Hepatocyte (in vitro differentiated cells): ENCODE measurements around the gene MRPL42. TPM values are rescaled to one million over a fixed set of nuclear protein-coding genes. Genes with fewer than 3 reads are reported as not detected.
A peak's percentile ranks its signal among the peaks of the same experiment; 100 is the strongest.

Experiments
- DNase-seq: peaks from one replicate; pipeline ENCODE4 v3.0.0-alpha.2; 2016; ENCODE audit warnings: low spot score
- H2AFZ ChIP-seq: fragments of 200-600 bp; sonication (generic); 2 replicates; pipeline ENCODE4 v1.6.0; 2016; ENCODE audit warnings: antibody characterized with exemption, mild to moderate bottlenecking
- H3K27ac ChIP-seq: fragments of 200-600 bp; sonication (generic); 2 replicates; pipeline ENCODE4 v1.5.1; 2016; ENCODE audit warnings: mild to moderate bottlenecking
- H3K27me3 ChIP-seq: fragments of 200-600 bp; sonication (generic); 2 replicates; pipeline ENCODE4 v1.6.1; 2016
- H3K36me3 ChIP-seq: fragments of 200-600 bp; sonication (generic); replicated peaks from 2 replicates; pipeline ENCODE4 v1.5.1; 2016; ENCODE audit warnings: low read depth; ENCODE audit not compliant: insufficient read depth
- H3K4me1 ChIP-seq: fragments of 200-600 bp; sonication (generic); 2 replicates; pipeline ENCODE4 v1.5.1; 2016; ENCODE audit warnings: mild to moderate bottlenecking, moderate library complexity; ENCODE audit not compliant: insufficient read depth
- H3K4me2 ChIP-seq: fragments of 200-600 bp; sonication (generic); 2 replicates; pipeline ENCODE4 v1.6.0; 2016
- H3K4me3 ChIP-seq: fragments of 200-600 bp; sonication (generic); 2 replicates; pipeline ENCODE4 v1.5.1; 2016; ENCODE audit warnings: mild to moderate bottlenecking
- H3K79me2 ChIP-seq: fragments of 200-600 bp; sonication (generic); 2 replicates; pipeline ENCODE4 v1.6.0; 2017; ENCODE audit warnings: mild to moderate bottlenecking
- H3K9me2 ChIP-seq: fragments of 200-600 bp; sonication (generic); replicated peaks from 2 replicates; pipeline ENCODE4 v1.6.0; 2017; ENCODE audit warnings: mild to moderate bottlenecking; ENCODE audit not compliant: insufficient read depth
- H3K9me3 ChIP-seq: fragments of 200-600 bp; sonication (generic); 2 replicates; pipeline ENCODE4 v1.5.1; 2016; ENCODE audit warnings: low read depth, mild to moderate bottlenecking
- H4K20me1 ChIP-seq: fragments of 200-600 bp; sonication (generic); 2 replicates; pipeline ENCODE4 v1.6.0; 2016; ENCODE audit warnings: mild to moderate bottlenecking; ENCODE audit not compliant: insufficient read depth, poor library complexity, severe bottlenecking
- EZH2 ChIP-seq: fragments of 200-600 bp; sonication (generic); IDR thresholded peaks from 2 replicates; pipeline ENCODE4 v1.6.1; 2016; ENCODE audit warnings: antibody characterized with exemption, mild to moderate bottlenecking, borderline replicate concordance
- EZH2phosphoT487 ChIP-seq: fragments of 200-600 bp; sonication (generic); IDR thresholded peaks from one replicate; pipeline ENCODE4 v1.6.1; 2018; ENCODE audit warnings: antibody characterized with exemption, mild to moderate bottlenecking, low read depth, moderate library complexity; ENCODE audit not compliant: unreplicated experiment, severe bottlenecking
- WGBS: methylation state at CpG from one replicate; pipeline ENCODE4 v1.1.6; 2016; ENCODE audit warnings: low lambda C conversion rate; ENCODE audit errors: missing lambda C conversion rate; 5-methylcytosine and 5-hydroxymethylcytosine counted together
- polyA plus RNA-seq: library from polyadenylated mRNA; unstranded; fragments of >200 nt; fragmentation: Nextera tagmentation; extraction: Ambion mirVana; gene quantifications from 2 replicates; pipeline ENCODE4 v1.2.1, GENCODE V29; 2016
- total RNA-seq: library from RNA; depleted of rRNA; stranded (reverse); fragments of >200 nt; gene quantifications from 2 replicates; pipeline ENCODE4 v1.2.3, GENCODE V29; 2014
- TF ChIP-seq, protein P1 (sequence below): fragments of 200-600 bp; sonication (generic); IDR thresholded peaks from 2 replicates; pipeline ENCODE4 v1.5.1; 2016; ENCODE audit warnings: antibody characterized with exemption, mild to moderate bottlenecking; ENCODE audit not compliant: poor library complexity

The MRPL42 gene
- total RNA-seq (111 and 112 TPM in 2 replicates), polyA plus RNA-seq (63.3 and 74.9 TPM in 2 replicates)

DNA sequence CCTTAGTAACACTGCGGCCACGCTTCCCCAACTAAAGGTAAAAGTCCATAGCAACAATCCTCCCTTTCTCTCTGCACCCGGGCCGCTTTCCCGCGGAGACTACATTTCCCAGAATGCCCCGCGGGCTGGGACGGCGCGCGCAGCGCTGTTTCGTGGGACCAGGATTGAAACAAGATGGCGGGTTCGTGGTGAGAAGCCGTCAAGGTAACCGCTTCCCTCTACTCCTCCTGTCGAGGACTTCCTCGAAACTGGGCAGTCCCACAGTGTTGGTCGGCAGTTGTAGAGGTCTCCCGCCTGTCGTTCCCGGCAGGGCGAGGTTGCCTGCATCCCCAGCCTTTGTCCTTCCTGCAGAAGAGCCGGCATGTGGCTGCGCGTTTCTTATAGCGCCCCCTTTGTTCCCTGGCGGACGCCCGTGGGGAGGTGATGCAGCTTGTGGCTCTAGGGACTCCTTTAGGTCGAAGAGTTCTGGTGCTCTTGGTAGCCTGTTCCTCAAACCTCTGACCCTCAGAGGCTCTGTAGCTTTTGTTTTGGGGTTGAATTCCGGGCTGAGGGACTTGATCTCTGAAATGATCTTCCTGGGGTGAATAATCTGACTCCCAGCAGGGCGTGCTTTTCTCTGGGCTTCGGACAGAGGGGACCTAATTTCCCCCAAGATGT is at the start of gene MRPL42:
Gene MRPL42, plus strand, starts transcription at position 164 of the 657 bp plus-strand sequence. CDS start 1,772 bp downstream, outside the sequence.
- WGBS = under 1% methylated on average over 32 of the region's 36 CpGs

DNA sequence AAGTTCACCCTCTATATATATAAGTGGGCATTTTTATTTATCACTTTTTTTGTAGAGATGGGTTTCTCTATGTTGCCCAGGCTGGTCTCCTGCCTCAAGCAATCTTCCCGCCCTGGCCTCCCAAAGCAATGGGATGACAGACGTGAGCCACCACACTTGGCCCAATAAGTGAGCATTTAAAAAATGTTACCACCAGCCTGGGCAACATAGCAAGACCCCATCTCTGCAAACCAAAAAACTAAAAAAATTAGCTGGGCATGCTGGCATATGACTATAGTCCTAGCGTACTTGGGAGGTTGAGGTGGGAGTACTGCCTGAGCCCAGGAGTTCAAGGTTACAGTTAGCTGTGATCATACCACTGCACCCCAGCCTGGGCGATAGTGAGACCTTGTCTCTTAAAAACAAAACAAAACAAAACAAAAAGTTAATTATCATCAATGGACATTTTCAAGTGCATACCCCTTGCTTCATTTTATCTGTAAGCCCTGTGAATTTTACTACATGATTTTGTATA is 49.3 kb upstream of the MRPL42 start:
- Histone ChIP-seq H3K27me3 (no peaks in the 10 kb centered on the region), H3K9me3 (no peaks in the 10 kb centered on the region), H3K9me2 (no peaks in the 10 kb centered on the region), H3K4me1 (no peaks in the 10 kb centered on the region), H3K36me3 (no peaks in the 10 kb centered on the region), H3K27ac (no peak overlapping the region), H4K20me1 (peaks cover 41% of the 10 kb centered on the region), H2AFZ (no peak overlapping the region), H3K79me2 (peaks cover 97% of the 10 kb centered on the region), H3K4me2 (no peak overlapping the region), H3K4me3 (no peak overlapping the region)
- TF ChIP-seq EZH2 = no peak
- TF ChIP-seq EZH2phosphoT487 = no peak
- TF ChIP-seq, protein P1, sequence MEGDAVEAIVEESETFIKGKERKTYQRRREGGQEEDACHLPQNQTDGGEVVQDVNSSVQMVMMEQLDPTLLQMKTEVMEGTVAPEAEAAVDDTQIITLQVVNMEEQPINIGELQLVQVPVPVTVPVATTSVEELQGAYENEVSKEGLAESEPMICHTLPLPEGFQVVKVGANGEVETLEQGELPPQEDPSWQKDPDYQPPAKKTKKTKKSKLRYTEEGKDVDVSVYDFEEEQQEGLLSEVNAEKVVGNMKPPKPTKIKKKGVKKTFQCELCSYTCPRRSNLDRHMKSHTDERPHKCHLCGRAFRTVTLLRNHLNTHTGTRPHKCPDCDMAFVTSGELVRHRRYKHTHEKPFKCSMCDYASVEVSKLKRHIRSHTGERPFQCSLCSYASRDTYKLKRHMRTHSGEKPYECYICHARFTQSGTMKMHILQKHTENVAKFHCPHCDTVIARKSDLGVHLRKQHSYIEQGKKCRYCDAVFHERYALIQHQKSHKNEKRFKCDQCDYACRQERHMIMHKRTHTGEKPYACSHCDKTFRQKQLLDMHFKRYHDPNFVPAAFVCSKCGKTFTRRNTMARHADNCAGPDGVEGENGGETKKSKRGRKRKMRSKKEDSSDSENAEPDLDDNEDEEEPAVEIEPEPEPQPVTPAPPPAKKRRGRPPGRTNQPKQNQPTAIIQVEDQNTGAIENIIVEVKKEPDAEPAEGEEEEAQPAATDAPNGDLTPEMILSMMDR = no peak
- DNase-seq = no peak
- 98% methylated on average over 4 of the region's 4 CpGs for WGBS

More for the DNA sequence above, at the start of gene MRPL42:
- peak; percentile 93 for DNase-seq
- peak within 1 kb of the TSS; percentile 89 for H3K27ac ChIP-seq
- no peaks in the 10 kb centered on the region for H3K27me3 ChIP-seq
- H3K79me2 ChIP-seq = peaks cover 48% of the 10 kb centered on the region
- H3K4me2 ChIP-seq = peak within 1 kb of the TSS; percentile 86
- H2AFZ ChIP-seq = peak within 1 kb of the TSS; percentile 66
- H3K36me3 ChIP-seq = no peaks in the 10 kb centered on the region
- H3K4me3 ChIP-seq = peak within 1 kb of the TSS; percentile 71
- peaks cover 3% of the 10 kb centered on the region for H4K20me1 ChIP-seq
- no peaks in the 10 kb centered on the region for H3K9me3 ChIP-seq
- peaks cover 4% of the 10 kb centered on the region for H3K4me1 ChIP-seq
- H3K9me2 ChIP-seq = no peaks in the 10 kb centered on the region
- TF ChIP-seq, protein P1 = peak; percentile 93
- no peak for TF ChIP-seq EZH2phosphoT487

DNA sequence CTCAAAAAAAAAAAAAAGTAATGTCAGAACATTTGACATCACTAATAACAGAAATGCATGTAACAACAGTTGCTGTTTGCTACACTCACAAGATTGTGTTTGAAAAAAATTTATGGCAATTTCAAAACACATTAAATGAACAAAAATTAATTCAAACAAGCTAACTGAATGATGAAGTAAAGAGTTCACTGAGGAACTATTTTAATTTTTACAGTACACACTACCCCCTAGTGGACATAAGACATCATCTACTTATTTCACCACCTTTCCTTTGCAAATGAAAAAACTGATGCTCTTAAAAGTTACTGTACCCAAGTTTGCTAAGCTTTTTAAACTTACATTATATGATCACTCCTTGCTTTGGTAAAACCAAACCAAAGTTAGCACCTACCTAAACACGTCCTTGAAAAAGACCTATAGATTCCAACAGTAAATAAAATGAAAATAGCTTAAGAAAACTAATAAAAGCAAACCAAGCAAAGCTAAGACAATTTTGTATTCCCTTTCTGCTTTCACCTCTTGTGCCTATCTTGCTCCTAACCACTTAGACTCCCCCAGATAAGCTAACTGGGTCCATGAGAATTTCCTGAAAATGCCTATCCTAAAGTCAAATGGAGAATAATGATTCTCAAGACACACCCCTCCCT is 47.8 kb upstream of the MRPL42 start:
- DNase-seq = peak; percentile 54
- Histone ChIP-seq H3K79me2 (peaks cover 97% of the 10 kb centered on the region), H3K27ac (no peak overlapping the region), H3K4me3 (no peak overlapping the region), H2AFZ (no peak overlapping the region), H3K9me3 (no peaks in the 10 kb centered on the region), H3K36me3 (no peaks in the 10 kb centered on the region), H4K20me1 (peaks cover 45% of the 10 kb centered on the region), H3K27me3 (no peaks in the 10 kb centered on the region), H3K9me2 (no peaks in the 10 kb centered on the region), H3K4me1 (no peaks in the 10 kb centered on the region), H3K4me2 (no peak overlapping the region)
- WGBS = 14% methylated on average over 1 of the region's 1 CpG
- TF ChIP-seq, protein P1 = peak; percentile 71
- TF ChIP-seq EZH2phosphoT487 (no peak), EZH2 (no peak)
